Right lobe of liver (tissue), 6 donors: ENCODE results near the gene MPST. TPM values are rescaled to one million over a fixed set of nuclear protein-coding genes. Genes with fewer than 3 reads are reported as not detected.

Experiments
- ATAC-seq, 4 donors: fragments of 200-7000 bp; cut with Tn5 transposase; one replicate each; pipeline ENCODE4 v1.9.1; 2020; ENCODE audit warnings: mild to moderate bottlenecking in 4 of 4, moderate library complexity in 4 of 4
- DNase-seq, 3 donors: peaks; one replicate each; pipeline ENCODE4 v3.0.0-alpha.2; 2020
- H3K27ac ChIP-seq, 3 donors: fragments of 200-600 bp; one replicate each; pipeline ENCODE4 v1.8.0; 2022
- H3K27me3 ChIP-seq, 2 donors: fragments of 200-600 bp; one replicate each; pipeline ENCODE4 v1.8.0; 2022
- H3K36me3 ChIP-seq, 4 donors: fragments of 200-600 bp; sonication (generic) in 1 of 4; one replicate each; pipeline versions ENCODE4 v1.5.1 to v1.8.0; 2017 to 2022; ENCODE audit warnings: control low read depth in 1 of 4
- H3K4me1 ChIP-seq, 4 donors: fragments of 200-600 bp; sonication (generic) in 1 of 4; one replicate each; pipeline versions ENCODE4 v1.5.1 to v1.8.0; 2017 to 2022; ENCODE audit warnings: control low read depth in 1 of 4
- H3K4me3 ChIP-seq, 3 donors: fragments of 200-600 bp; one replicate each; pipeline ENCODE4 v1.8.0; 2022
- H3K9me3 ChIP-seq, 4 donors: fragments of 200-600 bp; sonication (generic) in 1 of 4; one replicate each; pipeline versions ENCODE4 v1.5.1 to v1.8.0; 2017 to 2022; ENCODE audit warnings: control low read depth in 1 of 4
- CTCF ChIP-seq, 4 donors: fragments of 200-600 bp in 3 of 4; fragments of 450-650 bp in 1 of 4; IDR thresholded peaks; one replicate each; pipeline versions ENCODE4 v1.5.1 to v1.8.0; 2016 to 2022; ENCODE audit warnings: antibody characterized with exemption in 4 of 4, mild to moderate bottlenecking in 2 of 4
- POLR2A ChIP-seq: fragments of 450-650 bp; IDR thresholded peaks from one replicate; pipeline ENCODE4 v1.6.1; 2017; ENCODE audit warnings: antibody characterized with exemption, mild to moderate bottlenecking
- WGBS: methylation state at CpG from one replicate; pipeline ENCODE4 v1.1.6; 2018; ENCODE audit warnings: low coverage, low lambda C conversion rate; ENCODE audit not compliant: insufficient coverage; ENCODE audit errors: missing lambda C conversion rate; 5-methylcytosine and 5-hydroxymethylcytosine counted together
- intact Hi-C, 2 donors: fragments of 100-400 bp; cut with DNase I; formaldehyde crosslinking; loops; one replicate each; pipeline versions ENCODE4 v1.11.2 to v1.14.1; 2022
- total RNA-seq, 6 experiments: library from RNA; depleted of rRNA in 2 of 6; stranded (reverse); fragments of >200 nt in 2 of 6; fragmentation: NEBNext Ultra II Directional in 3 of 6; extraction: Animal tissue kit (Norgen Biotek cat#: 25700) in 3 of 6; gene quantifications; one replicate each; pipeline versions ENCODE4 v1.1.0 to v1.2.4, GENCODE V29; 2016 to 2023
- donor health status: DM: no; HTN: yes; CAD: no.
- donor health status: DM: no; HTN: no; CAD: no.
- donor health status: DM: no; HTN: no; CAD: no.
- donor health status: DM: no; HTN: yes; CAD: no.
- donor health status: DM: no; HTN: yes; CAD: no.

Gene MPST
- total RNA-seq, 6 experiments from 2014 or later = 153 to 301 (median 214) TPM

- intact Hi-C loops = no loop called here
- WGBS = 0% methylated on average over 7 of the region's 89 CpGs
- Histone ChIP-seq H3K27ac (no peak within 1 kb of the TSS), H3K36me3 (no peaks in the 10 kb centered on the region), H3K27me3 (no peaks in the 10 kb centered on the region), H3K4me3 (peak within 1 kb of the TSS; percentile 41 to 58 (median 52)), H3K9me3 (no peaks in the 10 kb centered on the region), H3K4me1 (peaks cover 0 to 9% (median 0%) of the 10 kb centered on the region in 4 donors)
- DNase-seq (peak in 2 of 3 donors; percentile 76 to 80), ATAC-seq (peak; percentile 83 to 89 (median 85))
- no peak for TF ChIP-seq CTCF (IDR thresholded peaks at IDR 0.05)
- peak; percentile 45 for TF ChIP-seq POLR2A
These were observed 32.1 kb downstream of the MPST start, which contains the start of gene KCTD17 for GRCh38 chr22:37051391-37052385. Gene KCTD17, plus strand, starts transcription at chr22:37051742. Its CDS starts 19 bp downstream, at chr22:37051761.

- H3K27me3 ChIP-seq = no peaks in the 10 kb centered on the region
- H3K4me3 ChIP-seq = peak overlapping the region; percentile 41 to 58 (median 52)
- ATAC-seq (no peak), DNase-seq (peak in 1 of 3 donors; percentile 56)
- H3K36me3 ChIP-seq = no peaks in the 10 kb centered on the region
- no peaks in the 10 kb centered on the region for H3K9me3 ChIP-seq
- H3K27ac ChIP-seq = no peak overlapping the region
- 77% methylated on average over 13 of the region's 25 CpGs for WGBS
- intact Hi-C loops = no loop called here
- peaks cover 0 to 9% (median 0%) of the 10 kb centered on the region in 4 donors for H3K4me1 ChIP-seq
- TF ChIP-seq CTCF (IDR thresholded peaks at IDR 0.05) = no peak
- no peak for TF ChIP-seq POLR2A
These were observed 33.1 kb downstream of the MPST start for GRCh38 chr22:37052386-37053309.

DNA sequence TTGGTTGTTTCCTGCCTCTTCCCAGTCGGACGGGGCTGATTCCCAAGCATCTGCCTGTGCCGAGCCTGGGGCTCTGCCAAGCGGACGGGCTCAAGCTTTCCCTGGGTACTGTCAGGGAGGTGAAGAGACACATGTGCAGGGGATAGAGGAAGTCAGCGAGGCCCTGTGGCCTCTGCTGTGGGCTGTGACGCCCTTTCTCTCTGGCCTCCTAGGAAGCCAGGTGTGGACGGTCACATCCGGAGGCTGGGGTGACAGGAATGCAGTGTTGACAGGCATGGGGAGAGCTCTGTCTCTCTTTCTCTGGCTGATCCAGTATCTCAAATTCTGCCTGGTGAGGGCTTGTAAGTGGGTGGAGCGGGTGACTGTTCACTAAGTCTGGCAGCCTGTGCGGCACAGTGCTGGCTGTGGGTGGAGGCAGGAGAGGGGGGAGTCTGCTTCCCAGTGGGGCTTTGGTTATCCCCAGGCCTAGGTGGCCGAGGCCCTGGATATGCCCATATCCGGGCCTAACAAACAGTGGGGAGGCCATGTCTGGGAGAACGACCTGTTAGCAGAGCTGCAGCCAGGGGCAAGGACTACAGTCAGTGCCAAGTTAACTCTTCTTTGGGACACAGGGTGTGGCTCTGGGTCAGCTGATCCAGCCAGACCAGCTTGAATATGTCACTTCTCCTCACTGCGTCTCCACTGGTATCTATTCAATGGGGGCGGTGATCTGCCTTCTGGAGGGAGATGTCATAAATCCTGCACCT lies 33.9 kb downstream of the MPST start:
- DNase-seq = no peak
- Histone ChIP-seq H3K36me3 (no peaks in the 10 kb centered on the region), H3K4me3 (no peak overlapping the region), H3K27me3 (no peaks in the 10 kb centered on the region), H3K27ac (no peak overlapping the region), H3K9me3 (no peaks in the 10 kb centered on the region), H3K4me1 (peaks cover 0 to 9% (median 0%) of the 10 kb centered on the region in 4 donors)
- ATAC-seq = no peak
- WGBS = 83% methylated on average over 4 of the region's 16 CpGs
- intact Hi-C loops = no loop called here
- TF ChIP-seq CTCF (IDR thresholded peaks at IDR 0.05) = no peak
- no peak for TF ChIP-seq POLR2A

DNA sequence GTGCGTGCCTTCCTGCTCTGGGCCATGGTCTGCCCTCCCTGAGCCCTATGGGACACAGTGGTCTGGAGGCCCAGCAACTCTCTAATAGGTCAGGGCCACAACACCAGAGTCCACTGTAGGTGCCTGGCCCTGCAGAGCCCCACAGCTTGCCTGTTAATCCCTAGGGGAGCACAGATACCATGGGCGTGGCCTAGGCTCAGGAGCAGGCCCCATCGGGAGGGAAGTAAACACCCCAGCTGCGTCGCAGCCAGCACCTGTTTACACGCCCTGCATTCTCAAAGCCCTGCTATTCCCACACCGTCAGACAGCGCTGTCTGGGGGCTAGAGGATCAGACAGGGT lies 34.5 kb downstream of the MPST start:
- H3K27me3 ChIP-seq = no peaks in the 10 kb centered on the region
- H3K36me3 ChIP-seq = no peaks in the 10 kb centered on the region
- H3K9me3 ChIP-seq = no peaks in the 10 kb centered on the region
- H3K27ac ChIP-seq = no peak overlapping the region
- no peak overlapping the region for H3K4me3 ChIP-seq
- TF ChIP-seq CTCF (IDR thresholded peaks at IDR 0.05) = no peak
- no peak for TF ChIP-seq POLR2A
- H3K4me1 ChIP-seq = peaks cover 0 to 9% (median 0%) of the 10 kb centered on the region in 4 donors
- no peak for ATAC-seq
- intact Hi-C loops = no loop called here
- DNase-seq = peak in 1 of 3 donors; percentile 52
- WGBS = no CpG with 5 or more reads among the region's 8 CpGs
